Measurements from ENCODE around the gene REM2. TPM values are rescaled to one million over a fixed set of nuclear protein-coding genes. Genes with fewer than 3 reads are reported as not detected.

Gene REM2
- total and polyA plus RNA-seq, 2 of the 4 experiments (the other 2 are of a cell fraction), result under 0.01 to 0.07 TPM

- H3K9me1 ChIP-seq (ENCODE audit: insufficient read depth, low read length), result peaks cover 11% of the 10 kb centered on the region; the same call in 1 of the 2 replicates
- no peak overlapping the region for H4K8ac ChIP-seq (ENCODE audit: low read depth in 2 of 2, low read length in 2 of 2)
- no CpG with 5 or more reads among the region's 4 CpGs for WGBS, 2 experiments (ENCODE audit: extremely low coverage in 2 of 2, insufficient read length in 1 of 2)
- no peak for ATAC-seq (ENCODE audit: low read depth)
- no peak overlapping the region for H3K9ac ChIP-seq (ENCODE audit: low read depth, low read length)
- no peak for TF ChIP-seq CEBPB (IDR thresholded peaks at IDR 0.05; ENCODE audit: low read depth, low read length)
- TF ChIP-seq MAZ (IDR thresholded peaks at IDR 0.05; ENCODE audit: borderline replicate concordance, low read depth, low read length), result no peak
- TF ChIP-seq CTCF (conservative IDR thresholded peaks at IDR 0.05; ENCODE audit: low read depth, low read length), result no peak
- no peak for TF ChIP-seq MAFK (IDR thresholded peaks at IDR 0.05; ENCODE audit: low read depth, low read length)
- no peak for TF ChIP-seq RAD21 (IDR thresholded peaks at IDR 0.05; ENCODE audit: low read length)
- no peak for TF ChIP-seq MXI1 (IDR thresholded peaks at IDR 0.05; ENCODE audit: borderline replicate concordance, low read depth, low read length)
- no peak for TF ChIP-seq SMC3 (IDR thresholded peaks at IDR 0.05; ENCODE audit: low read depth, low read length)
- TF ChIP-seq BHLHE40 (IDR thresholded peaks at IDR 0.05; ENCODE audit: low read depth, low read length), result no peak
- no peak for TF ChIP-seq ELK1 (IDR thresholded peaks at IDR 0.05; ENCODE audit: borderline replicate concordance, low read depth, low read length)
- H3K23ac ChIP-seq (ENCODE audit: low read depth, low read length), result no peak overlapping the region
- H3K4me2 ChIP-seq (ENCODE audit: low read depth, low read length), result no peak overlapping the region
- no peak overlapping the region for H3K4ac ChIP-seq (ENCODE audit: low read depth, low read length)
- H2AFZ ChIP-seq (replicated peaks; ENCODE audit: low read length, poor library complexity), result no peak overlapping the region
- H2BK15ac ChIP-seq (ENCODE audit: low read depth, low read length), result no peak overlapping the region
- H4K5ac ChIP-seq (ENCODE audit: low read depth, low read length), result no peak overlapping the region
- no peak overlapping the region for H2BK5ac ChIP-seq (ENCODE audit: low read depth, low read length, poor library complexity, severe bottlenecking)
- no peak overlapping the region for H3K18ac ChIP-seq (ENCODE audit: low read depth, low read length)
- no peaks in the 10 kb centered on the region for H3K27me3 ChIP-seq (ENCODE audit: control insufficient read depth, insufficient read depth, low read length)
- no peak overlapping the region for H2AK9ac ChIP-seq (replicated peaks; ENCODE audit: low read depth, low read length, poor library complexity)
- no peak overlapping the region for H3K14ac ChIP-seq (replicated peaks; ENCODE audit: low read depth, low read length)
- H2AK5ac ChIP-seq (ENCODE audit: low read depth, low read length), result no peak overlapping the region
- dilution Hi-C loops (cut with HindIII; ENCODE audit: low sequenced_read_pairs, unreplicated experiment), result no loop called here
- CTCF ChIA-PET, result interaction anchor here (0.9 kb wide), 1 partner anchor 12 kb away, joined by 3 read pairs; no protein-coding TSS in a partner anchor
- H4K91ac ChIP-seq (ENCODE audit: insufficient read depth, low read depth, low read length), result no peak overlapping the region
- no peak overlapping the region for H2BK120ac ChIP-seq (ENCODE audit: low read depth, low read length)
- no peak overlapping the region for H3K56ac ChIP-seq (ENCODE audit: extremely low read depth, insufficient read depth, low read length)
- intact Hi-C loops (cut with micrococcal nuclease), result no loop called here
- POLR2A ChIA-PET (ENCODE audit: unreplicated experiment), result no interaction called here
- H3K4me3 ChIP-seq (ENCODE audit: insufficient read depth, low read depth, low read length), result no peak overlapping the region
- no peaks in the 10 kb centered on the region for H3K36me3 ChIP-seq (ENCODE audit: control insufficient read depth, insufficient read depth, low read length)
- H2BK20ac ChIP-seq (ENCODE audit: low read depth, low read length), result no peak overlapping the region
- no peaks in the 10 kb centered on the region for H3K9me3 ChIP-seq (ENCODE audit: control insufficient read depth, insufficient read depth, low read length)
- no peak overlapping the region for H3K27ac ChIP-seq (ENCODE audit: insufficient read depth, low read length)
- in situ Hi-C loops (cut with MboI; ENCODE audit: low sequenced_read_pairs), result no loop called here
- BruUV-seq (replicated peaks), result no TSS peak
- H3K79me1 ChIP-seq (ENCODE audit: low read depth in 1 of 2, low read length in 2 of 2), result peaks cover 7 to 17% of the 10 kb centered on the region in 2 experiments; a peak in 3 of 4 replicates
- H3K4me1 ChIP-seq (ENCODE audit: control insufficient read depth, insufficient read depth, low read length), result peaks cover 5% of the 10 kb centered on the region; the same call in 1 of the 2 replicates
- no peaks in the 10 kb centered on the region for H4K20me1 ChIP-seq (ENCODE audit: insufficient read depth, low read length)
- no peak for DNase-seq
Measured at GRCh38 chr14:22888662-22889061, 5.6 kb downstream of the REM2 start.
